Astrocyte (in vitro differentiated cells and primary cell): Measurements from ENCODE around the gene CYP1A2.

Source experiments
- EZH2 ChIP-seq: IDR thresholded peaks from 2 replicates; pipeline ENCODE4 v1.6.1; 2012; ENCODE audit warnings: mild to moderate bottlenecking, low read length, inconsistent platforms; ENCODE audit not compliant: insufficient read depth
- TF ChIP-seq, protein P1 (sequence below): IDR thresholded peaks from 2 replicates; pipeline ENCODE4 v1.5.1; 2011; ENCODE audit warnings: low read depth, mild to moderate bottlenecking, inconsistent platforms, low read length, moderate library complexity; ENCODE audit not compliant: insufficient read depth

DNA sequence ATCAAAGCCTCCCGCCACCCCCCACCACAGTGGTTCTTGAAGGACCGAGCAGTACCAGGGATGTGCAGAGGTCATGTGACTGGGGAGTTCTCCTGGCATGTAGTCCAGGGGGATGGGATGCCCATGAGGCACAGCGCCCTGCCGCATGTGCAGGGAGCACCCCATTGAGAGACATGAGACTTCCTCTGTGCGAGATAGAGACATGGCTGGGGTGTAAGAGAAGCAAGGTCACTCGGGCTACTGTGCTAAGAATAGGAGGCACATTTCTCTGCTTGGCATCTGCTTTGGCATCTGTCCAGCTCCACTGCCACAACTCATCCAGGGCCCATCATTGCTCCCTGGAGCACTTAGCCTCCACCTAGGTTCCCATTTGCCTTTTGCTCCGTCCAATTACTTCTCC, 20.9 kb upstream of the CYP1A2 start:
- TF ChIP-seq, protein P1, sequence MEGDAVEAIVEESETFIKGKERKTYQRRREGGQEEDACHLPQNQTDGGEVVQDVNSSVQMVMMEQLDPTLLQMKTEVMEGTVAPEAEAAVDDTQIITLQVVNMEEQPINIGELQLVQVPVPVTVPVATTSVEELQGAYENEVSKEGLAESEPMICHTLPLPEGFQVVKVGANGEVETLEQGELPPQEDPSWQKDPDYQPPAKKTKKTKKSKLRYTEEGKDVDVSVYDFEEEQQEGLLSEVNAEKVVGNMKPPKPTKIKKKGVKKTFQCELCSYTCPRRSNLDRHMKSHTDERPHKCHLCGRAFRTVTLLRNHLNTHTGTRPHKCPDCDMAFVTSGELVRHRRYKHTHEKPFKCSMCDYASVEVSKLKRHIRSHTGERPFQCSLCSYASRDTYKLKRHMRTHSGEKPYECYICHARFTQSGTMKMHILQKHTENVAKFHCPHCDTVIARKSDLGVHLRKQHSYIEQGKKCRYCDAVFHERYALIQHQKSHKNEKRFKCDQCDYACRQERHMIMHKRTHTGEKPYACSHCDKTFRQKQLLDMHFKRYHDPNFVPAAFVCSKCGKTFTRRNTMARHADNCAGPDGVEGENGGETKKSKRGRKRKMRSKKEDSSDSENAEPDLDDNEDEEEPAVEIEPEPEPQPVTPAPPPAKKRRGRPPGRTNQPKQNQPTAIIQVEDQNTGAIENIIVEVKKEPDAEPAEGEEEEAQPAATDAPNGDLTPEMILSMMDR = no peak
- no peak for TF ChIP-seq EZH2
